IPS DF 19.7 (cell line): ENCODE results near the gene MBD6.
"Not testable (repeated sequence)": the region's sequence is repeated elsewhere in the genome, so short reads cannot be mapped to it uniquely, and the experiment has no call there.

Experiments
- DNase-seq: peaks from one replicate; pipeline ENCODE4 v3.0.0-alpha.2; 2013; ENCODE audit warnings: low read depth, low spot score

MBD6 gene

DNA sequence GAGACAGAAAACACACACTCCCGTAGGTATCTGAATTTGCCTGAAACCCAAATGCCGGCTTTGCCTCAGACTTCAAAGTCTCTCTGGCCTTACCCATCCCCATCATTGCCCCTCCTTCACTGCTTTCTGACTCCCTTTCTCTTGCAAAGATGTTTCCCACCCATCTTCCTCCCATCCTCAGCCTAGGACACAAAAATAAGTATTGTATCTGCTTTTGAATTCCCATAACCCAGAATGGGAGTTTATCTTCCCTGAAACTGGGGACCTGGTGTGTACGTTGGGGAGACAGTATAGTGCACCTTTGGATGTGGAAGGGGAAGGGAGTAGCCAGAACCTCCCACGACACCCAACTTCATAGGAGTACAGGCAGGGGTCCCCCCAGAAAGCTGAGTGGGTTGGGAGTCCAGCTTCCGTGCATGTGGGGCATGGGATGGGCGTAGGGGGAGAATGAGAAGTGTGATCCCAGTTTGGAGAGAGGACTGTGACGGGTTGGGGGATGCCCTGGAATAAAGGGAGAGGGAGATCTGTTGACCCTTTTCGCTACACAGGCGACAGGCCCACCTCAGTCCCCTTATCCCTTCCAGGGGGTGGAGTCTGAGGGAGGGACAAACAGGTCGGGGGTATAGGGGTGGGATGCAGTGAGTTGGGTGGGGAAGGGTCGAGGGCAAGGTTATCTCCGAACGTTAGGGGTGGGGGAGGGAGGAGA is 26.7 kb downstream of the MBD6 start:
- no peak for DNase-seq

GRCh38 chr12:57549909-57550640 is 27.5 kb downstream of the MBD6 start, which contains the start of gene KIF5A:
Gene KIF5A (plus strand): TSS chr12:57550044. CDS start chr12:57550272, 228 bp downstream.
- DNase-seq, result no peak

GRCh38 chr12:57550641-57551549 is 28.3 kb downstream of the MBD6 start:
- no peak for DNase-seq

DNA sequence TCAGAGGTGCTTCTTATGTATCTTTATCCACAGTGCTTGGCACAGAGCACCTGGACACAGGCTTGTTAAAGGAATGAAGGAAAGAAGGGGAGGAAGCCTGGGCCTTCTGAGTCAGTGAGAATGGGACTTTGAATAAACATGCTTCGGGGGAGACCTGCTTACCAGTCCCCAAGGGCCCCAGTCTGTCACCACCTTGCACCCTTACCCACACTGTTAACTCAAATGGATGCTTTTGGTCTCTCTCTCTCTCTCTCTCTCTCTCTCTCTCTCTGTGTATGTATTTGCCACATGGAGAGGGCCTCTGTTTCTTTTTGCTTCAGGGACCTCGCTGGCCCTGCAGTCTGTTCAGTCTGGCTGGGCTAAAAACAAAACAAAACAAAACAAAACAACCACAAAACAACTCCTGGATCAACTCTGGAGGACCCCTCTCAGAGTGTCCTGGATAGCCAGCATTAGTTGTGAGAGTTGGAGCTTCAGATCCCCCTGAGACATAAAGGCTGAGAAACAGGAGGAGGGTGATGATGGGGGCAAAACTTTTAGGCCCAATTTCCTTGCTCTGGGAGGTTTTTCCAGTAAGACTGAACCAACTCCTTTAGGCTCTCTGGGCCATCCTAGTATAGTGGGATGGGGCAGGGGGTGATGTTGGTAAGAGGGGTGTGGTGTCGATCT is 29.1 kb downstream of the MBD6 start:
- DNase-seq, result no peak

- no peak for DNase-seq
These were observed 29.7 kb downstream of the MBD6 start for GRCh38 chr12:57552306-57552651.

DNA sequence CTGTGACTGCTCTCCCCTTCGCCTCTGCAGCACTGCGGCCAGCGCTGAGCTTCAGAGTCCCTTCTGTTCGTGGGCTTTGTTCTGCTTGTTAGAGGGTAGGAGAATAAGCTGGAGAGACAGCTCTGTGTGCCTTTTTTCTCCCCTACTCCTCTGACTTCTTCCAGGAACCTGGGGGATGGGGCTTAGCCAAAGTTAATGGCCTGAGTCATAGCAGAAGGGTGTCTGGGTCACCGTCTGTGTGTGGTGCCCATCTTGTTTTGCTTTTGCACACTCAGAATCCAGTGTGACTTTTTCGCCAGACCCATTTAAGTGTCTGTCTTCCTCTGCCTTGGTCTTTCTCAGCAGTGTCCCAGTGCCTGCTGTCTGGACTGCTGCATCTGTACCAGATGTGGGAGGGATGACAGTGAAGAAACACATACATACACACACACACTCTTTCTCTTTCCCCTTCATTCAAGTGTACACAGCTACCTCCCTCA is 30.2 kb downstream of the MBD6 start:
- DNase-seq, result no peak

DNA sequence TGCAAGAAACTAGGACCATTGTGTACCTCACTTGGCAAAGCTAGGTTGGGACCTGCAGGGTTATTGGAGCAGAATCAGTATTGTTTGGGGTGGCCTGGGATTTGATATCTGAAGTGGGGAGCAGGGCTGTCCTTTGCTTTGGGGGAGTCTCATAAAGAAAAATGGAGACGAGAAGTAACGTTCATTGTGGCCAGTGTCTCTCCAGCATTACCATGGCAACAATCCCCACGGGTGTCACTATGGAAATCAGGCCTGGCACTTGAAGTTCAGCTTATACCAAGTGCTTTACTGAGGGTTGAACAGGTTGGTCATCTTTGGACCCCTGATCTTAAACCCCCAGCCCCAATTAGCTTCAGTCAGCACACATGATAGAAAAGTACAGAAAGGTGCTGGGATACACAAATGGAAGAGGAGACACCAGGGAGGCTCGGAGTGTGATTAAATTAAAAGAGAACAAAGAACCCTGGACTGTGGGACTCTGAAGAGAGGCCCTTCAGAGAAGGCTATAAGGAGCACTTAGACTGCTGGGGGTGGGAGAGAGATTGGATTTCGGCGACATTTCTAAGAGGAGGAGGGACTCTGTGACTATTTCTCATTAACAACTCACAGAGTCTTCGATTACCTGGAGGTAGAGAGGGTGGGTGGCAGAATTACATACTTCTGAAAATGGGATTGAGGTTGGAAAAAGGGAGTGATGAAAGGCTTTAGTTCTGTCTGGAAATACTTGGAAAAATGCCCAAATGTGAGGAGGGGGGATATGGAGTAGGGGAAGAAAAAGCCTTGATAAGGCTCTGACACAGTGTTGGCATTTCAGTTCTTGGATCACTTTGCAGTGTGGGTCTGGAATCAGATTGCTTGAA is 30.9 kb downstream of the MBD6 start:
- DNase-seq, result no peak

DNA sequence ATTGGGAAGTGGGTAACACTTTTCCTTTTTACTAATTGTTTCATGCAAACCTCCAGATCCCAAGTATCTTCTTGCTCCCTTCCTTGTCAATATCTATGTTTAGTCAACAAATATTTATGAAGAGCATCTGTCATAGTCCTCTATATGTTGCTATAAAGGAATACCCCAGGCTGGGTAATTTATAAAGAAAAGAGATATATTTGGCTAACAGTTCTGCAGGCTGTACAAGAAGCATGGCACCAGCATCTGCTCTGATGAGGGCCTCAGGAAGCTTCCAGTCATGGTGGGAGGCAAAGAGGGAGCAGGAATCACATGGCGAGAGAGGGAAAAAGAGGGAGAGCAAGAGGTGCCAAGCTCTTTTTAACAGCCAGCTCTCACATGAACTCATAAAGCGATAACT is 31.8 kb downstream of the MBD6 start:
- no peak for DNase-seq

- no peak for DNase-seq
These were observed 32.3 kb downstream of the MBD6 start for GRCh38 chr12:57554897-57555296.

DNA sequence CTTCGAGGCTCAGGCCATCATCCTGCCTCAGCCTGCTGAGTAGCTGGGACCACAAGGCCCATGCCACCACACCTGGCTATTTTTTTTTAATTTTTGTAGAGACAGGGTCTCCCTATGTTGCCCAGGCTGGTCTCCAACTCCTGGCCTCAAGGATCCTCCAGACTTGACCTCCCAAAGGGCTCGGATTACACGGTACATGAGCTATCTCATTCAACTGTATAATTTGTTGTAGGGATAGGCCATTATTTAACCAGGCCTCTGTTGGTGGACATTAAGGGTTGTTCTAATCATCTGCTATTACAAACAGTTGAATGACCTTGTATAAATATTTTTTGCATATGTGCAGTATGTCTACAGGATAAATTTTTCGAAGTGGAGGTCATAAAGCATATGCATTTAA is 36.2 kb downstream of the MBD6 start:
- no peak for DNase-seq

DNA sequence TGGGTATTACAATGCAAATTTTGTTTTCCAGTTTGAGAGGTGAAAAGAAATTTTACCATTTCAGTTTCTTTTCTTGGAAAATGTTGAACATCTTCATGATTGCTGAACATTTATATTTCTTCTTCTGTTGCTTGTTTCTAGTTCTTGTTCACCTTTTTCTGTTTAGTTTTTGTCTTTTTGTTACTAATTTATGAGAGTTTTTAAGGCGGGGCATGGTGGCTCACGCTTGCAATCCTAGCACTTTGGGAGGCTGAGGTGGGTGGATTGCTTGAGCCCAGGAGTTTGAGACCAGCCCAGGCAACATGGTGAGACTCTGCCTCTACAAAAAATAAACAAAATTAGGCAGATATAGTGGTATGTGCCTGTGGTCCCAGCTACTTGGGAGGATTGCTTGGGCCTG is 37.9 kb downstream of the MBD6 start:
- DNase-seq, result no peak

DNA sequence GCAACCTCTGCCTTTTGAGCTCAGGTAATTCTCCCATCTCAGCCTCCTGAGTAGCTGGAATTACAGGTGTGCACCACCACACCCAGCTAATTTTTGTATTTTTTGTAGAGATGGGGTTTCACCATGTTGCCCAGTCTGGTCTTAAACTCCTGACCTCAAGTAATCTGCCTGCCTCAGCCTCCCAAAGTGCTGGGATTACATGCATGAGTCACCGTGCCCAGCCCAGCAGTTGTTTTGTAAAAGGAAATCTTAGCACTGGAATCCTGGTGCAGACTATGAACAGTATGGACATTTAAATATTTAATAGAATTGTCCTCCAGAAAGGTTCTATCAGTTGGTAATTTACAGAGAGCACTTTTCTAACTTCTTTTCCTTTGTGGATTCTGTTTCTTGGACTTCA is 38.5 kb downstream of the MBD6 start:
- DNase-seq, result not testable (repeated sequence)

DNA sequence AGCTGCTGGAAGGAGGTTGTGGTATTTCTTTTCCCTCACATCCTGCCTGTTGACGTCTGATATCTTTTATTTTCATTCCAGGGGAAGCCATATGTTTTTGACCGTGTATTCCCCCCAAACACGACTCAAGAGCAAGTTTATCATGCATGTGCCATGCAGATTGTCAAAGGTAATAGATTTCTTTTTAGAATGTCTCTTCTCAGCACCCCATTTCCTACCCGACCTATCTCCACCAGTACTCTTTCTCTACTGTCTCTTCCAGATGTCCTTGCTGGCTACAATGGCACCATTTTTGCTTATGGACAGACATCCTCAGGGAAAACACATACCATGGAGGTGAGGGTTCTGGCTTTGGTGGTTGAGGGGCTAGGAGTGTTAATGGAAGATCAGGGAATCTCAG is 40.7 kb downstream of the MBD6 start:
- no peak for DNase-seq

GRCh38 chr12:57564178-57564740 is 41.6 kb downstream of the MBD6 start:
- no peak for DNase-seq

- DNase-seq, result no peak
These were observed 46.2 kb downstream of the MBD6 start for GRCh38 chr12:57568838-57569237.

- DNase-seq, result no peak
These were observed 47.2 kb downstream of the MBD6 start for GRCh38 chr12:57569858-57570257.

DNA sequence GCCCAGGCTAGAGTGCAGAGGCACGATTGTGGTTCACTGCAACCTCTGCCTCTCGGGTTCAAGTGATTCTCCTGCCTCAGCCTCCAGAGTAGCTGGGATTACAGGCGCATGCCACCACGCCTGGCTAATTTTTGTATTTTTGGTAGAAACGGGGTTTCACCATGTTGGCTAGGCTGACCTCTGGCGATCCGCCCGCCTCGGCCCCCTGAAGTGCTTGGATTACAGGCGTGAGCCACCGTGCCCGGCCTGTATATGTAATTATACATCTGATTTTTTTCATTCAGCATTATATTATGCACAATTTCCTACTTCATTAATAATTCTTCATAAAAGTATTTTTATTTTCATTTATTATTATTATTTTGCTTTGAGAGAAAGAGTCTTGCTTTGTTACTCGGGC is 47.8 kb downstream of the MBD6 start:
- not testable (repeated sequence) for DNase-seq

DNA sequence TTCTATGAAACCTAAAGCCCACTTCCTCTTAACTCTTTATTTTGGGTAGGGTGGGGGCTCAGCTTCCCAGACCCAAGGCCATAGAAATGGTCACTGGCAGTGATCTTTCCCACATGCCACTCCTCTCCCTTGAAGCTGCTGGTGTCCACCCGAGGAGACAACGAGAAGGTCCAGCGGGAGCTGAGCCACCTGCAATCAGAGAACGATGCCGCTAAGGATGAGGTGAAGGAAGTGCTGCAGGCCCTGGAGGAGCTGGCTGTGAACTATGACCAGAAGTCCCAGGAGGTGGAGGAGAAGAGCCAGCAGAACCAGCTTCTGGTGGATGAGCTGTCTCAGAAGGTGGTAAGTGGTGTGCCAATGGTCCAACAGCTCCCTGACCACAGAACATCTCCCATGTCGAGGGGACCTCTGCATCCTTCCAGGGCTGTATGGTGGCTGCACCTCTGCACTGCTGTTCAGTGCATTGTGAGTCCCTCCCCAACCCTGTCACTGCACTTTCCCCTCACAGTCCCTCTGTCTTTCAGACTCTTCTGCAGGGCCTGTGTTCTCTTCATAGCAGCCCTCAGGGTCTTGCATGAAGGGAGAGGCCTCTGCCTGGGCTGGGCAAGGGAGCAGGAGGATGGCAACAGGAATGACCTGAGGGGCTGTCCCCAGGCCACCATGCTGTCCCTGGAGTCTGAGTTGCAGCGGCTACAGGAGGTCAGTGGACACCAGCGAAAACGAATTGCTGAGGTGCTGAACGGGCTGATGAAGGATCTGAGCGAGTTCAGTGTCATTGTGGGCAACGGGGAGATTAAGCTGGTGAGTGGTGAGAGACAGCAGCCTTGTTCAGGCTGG is 49.5 kb downstream of the MBD6 start:
- no peak for DNase-seq

GRCh38 chr12:57574795-57575194 is 52.2 kb downstream of the MBD6 start:
- no peak for DNase-seq
